Glutamatergic neuron (in vitro differentiated cells): Measurements from ENCODE around the gene PLXNA1. TPM values are rescaled to one million over a fixed set of nuclear protein-coding genes. Genes with fewer than 3 reads are reported as not detected.

ENCODE experiments used
- DNase-seq: peaks from one replicate; pipeline ENCODE4 v3.0.0; 2022
- H3K27ac Mint-ChIP-seq: one replicate; pipeline ENCODE4 v1.8.0; 2020; ENCODE audit warnings: mild to moderate bottlenecking, mixed read lengths, inconsistent platforms; ENCODE audit not compliant: unreplicated experiment
- H3K27me3 Mint-ChIP-seq: one replicate; pipeline ENCODE4 v1.8.0; 2020; ENCODE audit warnings: mild to moderate bottlenecking, moderate library complexity, mixed read lengths, inconsistent platforms; ENCODE audit not compliant: unreplicated experiment
- H3K36me3 Mint-ChIP-seq: one replicate; pipeline ENCODE4 v1.8.0; 2020; ENCODE audit warnings: mild to moderate bottlenecking, mixed read lengths, inconsistent platforms; ENCODE audit not compliant: unreplicated experiment
- H3K4me1 Mint-ChIP-seq: one replicate; pipeline ENCODE4 v1.8.0; 2020; ENCODE audit warnings: mild to moderate bottlenecking, low read depth, mixed read lengths, inconsistent platforms; ENCODE audit not compliant: unreplicated experiment
- H3K4me3 Mint-ChIP-seq: one replicate; pipeline ENCODE4 v1.8.0; 2020; ENCODE audit warnings: mild to moderate bottlenecking, mixed read lengths, inconsistent platforms; ENCODE audit not compliant: unreplicated experiment
- H3K9me3 Mint-ChIP-seq: one replicate; pipeline ENCODE4 v1.8.0; 2020; ENCODE audit warnings: mild to moderate bottlenecking, moderate library complexity, mixed read lengths, inconsistent platforms; ENCODE audit not compliant: unreplicated experiment
- total RNA-seq: library from RNA; stranded (reverse); fragmentation: NEBNext Ultra II Directional; extraction: Animal tissue kit (Norgen Biotek cat#: 25700); gene quantifications from one replicate; pipeline ENCODE4 v1.2.1, GENCODE V29; 2021; ENCODE audit not compliant: unreplicated experiment
- TF ChIP-seq, protein P1 (sequence below): fragments of 200-600 bp; sonication (generic); IDR thresholded peaks from one replicate; pipeline ENCODE4 v1.5.0; 2021; ENCODE audit not compliant: partially characterized antibody, unreplicated experiment

The PLXNA1 gene
- total RNA-seq, 1 donor from 2014 or later = 110 TPM

GRCh38 chr3:127026661-127027060, 43.7 kb downstream of the PLXNA1 start:
- H3K36me3 Mint-ChIP-seq = no peaks in the 10 kb centered on the region
- peaks cover 5% of the 10 kb centered on the region for H3K9me3 Mint-ChIP-seq
- TF ChIP-seq, protein P1, sequence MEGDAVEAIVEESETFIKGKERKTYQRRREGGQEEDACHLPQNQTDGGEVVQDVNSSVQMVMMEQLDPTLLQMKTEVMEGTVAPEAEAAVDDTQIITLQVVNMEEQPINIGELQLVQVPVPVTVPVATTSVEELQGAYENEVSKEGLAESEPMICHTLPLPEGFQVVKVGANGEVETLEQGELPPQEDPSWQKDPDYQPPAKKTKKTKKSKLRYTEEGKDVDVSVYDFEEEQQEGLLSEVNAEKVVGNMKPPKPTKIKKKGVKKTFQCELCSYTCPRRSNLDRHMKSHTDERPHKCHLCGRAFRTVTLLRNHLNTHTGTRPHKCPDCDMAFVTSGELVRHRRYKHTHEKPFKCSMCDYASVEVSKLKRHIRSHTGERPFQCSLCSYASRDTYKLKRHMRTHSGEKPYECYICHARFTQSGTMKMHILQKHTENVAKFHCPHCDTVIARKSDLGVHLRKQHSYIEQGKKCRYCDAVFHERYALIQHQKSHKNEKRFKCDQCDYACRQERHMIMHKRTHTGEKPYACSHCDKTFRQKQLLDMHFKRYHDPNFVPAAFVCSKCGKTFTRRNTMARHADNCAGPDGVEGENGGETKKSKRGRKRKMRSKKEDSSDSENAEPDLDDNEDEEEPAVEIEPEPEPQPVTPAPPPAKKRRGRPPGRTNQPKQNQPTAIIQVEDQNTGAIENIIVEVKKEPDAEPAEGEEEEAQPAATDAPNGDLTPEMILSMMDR = no peak
- H3K4me3 Mint-ChIP-seq = no peak overlapping the region
- H3K4me1 Mint-ChIP-seq = no peaks in the 10 kb centered on the region
- peaks cover 2% of the 10 kb centered on the region for H3K27me3 Mint-ChIP-seq
- DNase-seq = no peak
- H3K27ac Mint-ChIP-seq = peak overlapping the region; percentile 44

- Mint-ChIP-seq H3K4me1 (no peaks in the 10 kb centered on the region), H3K9me3 (peaks cover 5% of the 10 kb centered on the region), H3K27ac (peak overlapping the region; percentile 44), H3K27me3 (peaks cover 2% of the 10 kb centered on the region), H3K4me3 (no peak overlapping the region), H3K36me3 (no peaks in the 10 kb centered on the region)
- no peak for DNase-seq
- TF ChIP-seq, protein P1 = no peak
These were observed 44.3 kb downstream of the PLXNA1 start for GRCh38 chr3:127027061-127027735.

DNA sequence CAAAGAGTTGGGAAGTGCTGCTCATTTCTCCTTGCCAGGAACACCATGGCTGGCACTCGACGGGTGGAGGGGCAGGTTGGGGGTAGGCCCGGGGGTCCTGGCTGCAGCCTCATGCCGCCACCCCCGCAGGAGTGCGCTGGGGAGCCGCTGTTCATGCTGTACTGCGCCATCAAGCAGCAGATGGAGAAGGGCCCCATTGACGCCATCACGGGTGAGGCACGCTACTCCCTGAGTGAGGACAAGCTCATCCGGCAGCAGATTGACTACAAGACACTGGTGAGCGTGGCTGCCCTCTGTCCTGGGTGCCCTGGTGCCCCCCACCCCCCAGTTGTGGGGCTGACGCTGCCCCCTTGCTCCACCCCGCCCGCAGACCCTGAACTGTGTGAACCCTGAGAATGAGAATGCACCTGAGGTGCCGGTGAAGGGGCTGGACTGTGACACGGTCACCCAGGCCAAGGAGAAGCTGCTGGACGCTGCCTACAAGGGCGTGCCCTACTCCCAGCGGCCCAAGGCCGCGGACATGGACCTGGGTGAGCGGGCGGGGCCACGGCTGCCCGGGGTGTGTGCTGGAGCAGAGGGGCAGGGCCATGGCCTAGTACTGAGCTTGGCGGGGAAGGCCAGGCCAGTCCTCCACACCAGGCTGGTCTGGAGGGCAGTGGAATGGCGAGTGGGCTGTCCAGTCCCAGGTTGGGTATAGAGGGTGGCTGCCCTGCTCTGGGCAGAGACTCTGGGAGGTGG, 45.1 kb downstream of the PLXNA1 start:
- H3K36me3 Mint-ChIP-seq = no peaks in the 10 kb centered on the region

DNA sequence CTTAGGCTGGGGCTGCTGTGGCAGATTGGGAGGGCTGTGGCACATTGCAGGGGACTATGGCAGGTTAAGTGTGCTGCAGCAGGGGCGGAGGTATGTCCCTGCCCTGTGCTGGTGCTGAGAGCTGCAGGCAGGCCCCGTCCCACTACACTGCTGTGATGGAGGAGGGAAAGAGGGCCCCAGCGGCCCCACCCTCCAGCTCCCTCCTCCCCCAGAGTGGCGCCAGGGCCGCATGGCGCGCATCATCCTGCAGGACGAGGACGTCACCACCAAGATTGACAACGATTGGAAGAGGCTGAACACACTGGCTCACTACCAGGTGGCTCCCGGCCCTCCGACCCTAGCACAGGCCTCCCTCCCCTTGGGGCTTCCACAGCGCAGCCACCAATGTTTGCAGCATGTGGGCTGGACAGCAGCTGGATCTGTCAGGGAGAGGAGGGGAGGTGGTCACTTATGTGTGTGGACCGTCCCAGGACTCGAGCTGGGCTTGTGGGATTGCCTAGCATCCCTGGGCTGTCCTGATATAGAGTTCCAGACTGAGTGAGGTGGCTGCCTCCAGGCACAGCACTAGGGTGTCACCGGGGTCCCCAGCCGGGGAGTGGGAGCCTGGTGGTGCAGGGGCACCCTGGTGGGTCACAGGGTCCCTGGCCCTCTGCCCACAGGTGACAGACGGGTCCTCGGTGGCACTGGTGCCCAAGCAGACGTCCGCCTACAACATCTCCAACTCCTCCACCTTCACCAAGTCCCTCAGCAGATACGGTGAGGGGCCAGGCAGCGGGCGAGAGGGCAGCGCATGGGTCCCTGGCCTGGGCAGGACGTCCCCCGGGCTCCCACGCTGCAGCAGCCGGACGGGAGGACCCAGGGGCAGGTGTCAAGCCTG, 46.1 kb downstream of the PLXNA1 start:
- Mint-ChIP-seq H3K27me3 (peaks cover 2% of the 10 kb centered on the region), H3K9me3 (peaks cover 11% of the 10 kb centered on the region), H3K36me3 (no peaks in the 10 kb centered on the region), H3K4me3 (no peak overlapping the region), H3K27ac (no peak overlapping the region), H3K4me1 (peaks cover 3% of the 10 kb centered on the region)
- no peak for DNase-seq
- TF ChIP-seq, protein P1 = no peak

More for the DNA sequence above, 45.1 kb downstream of the PLXNA1 start:
- TF ChIP-seq, protein P1 = no peak
- no peak for DNase-seq
- Mint-ChIP-seq H3K4me3 (no peak overlapping the region), H3K9me3 (peaks cover 5% of the 10 kb centered on the region), H3K27ac (no peak overlapping the region), H3K4me1 (peaks cover under 1% of the 10 kb centered on the region), H3K27me3 (peaks cover 2% of the 10 kb centered on the region)
